ENCODE measurements around the gene PDE4B. TPM values are rescaled to one million over a fixed set of nuclear protein-coding genes. Genes with fewer than 3 reads are reported as not detected.

Gene PDE4B
- total RNA-seq, 4 donors from 2014 or later, result 3.7 to 16.6 (median 5.1) TPM

DNA sequence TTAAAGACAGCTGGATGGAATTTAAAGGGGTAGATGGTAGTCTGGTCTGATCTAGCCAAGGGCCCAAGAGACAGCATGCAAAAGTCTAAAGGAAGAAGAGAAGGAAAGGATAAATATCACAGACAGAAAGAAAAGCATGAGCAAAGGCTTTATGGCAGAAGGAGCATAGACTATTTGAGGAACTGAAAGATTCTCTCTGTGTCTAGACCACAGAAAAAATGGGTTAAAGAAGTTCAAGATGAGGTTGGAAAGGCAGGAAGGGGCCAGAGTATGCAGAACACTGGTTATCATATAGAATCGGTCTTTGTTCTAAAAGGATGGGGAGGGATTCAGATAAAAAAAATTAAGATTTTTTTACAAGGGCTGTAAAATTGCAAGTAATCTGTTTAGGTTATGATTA is 604.5 kb downstream of the PDE4B start:
- WGBS, result 74% methylated on average over 1 of the region's 1 CpG
- no peak overlapping the region for H3K4me3 ChIP-seq
- DNase-seq (ENCODE audit: extremely low spot score), result no peak
- no peaks in the 10 kb centered on the region for H3K27me3 ChIP-seq
- intact Hi-C loops (cut with DNase I), result no loop called here
- no peak overlapping the region for H3K27ac ChIP-seq (replicated peaks in 1 of 4)
- no peak for TF ChIP-seq POLR2AphosphoS5 (IDR thresholded peaks at IDR 0.05)
- no peak for TF ChIP-seq EP300 (IDR thresholded peaks at IDR 0.05)
- no peak for TF ChIP-seq POLR2A (IDR thresholded peaks at IDR 0.05; ENCODE audit: low read depth)
- TF ChIP-seq, protein P1, sequence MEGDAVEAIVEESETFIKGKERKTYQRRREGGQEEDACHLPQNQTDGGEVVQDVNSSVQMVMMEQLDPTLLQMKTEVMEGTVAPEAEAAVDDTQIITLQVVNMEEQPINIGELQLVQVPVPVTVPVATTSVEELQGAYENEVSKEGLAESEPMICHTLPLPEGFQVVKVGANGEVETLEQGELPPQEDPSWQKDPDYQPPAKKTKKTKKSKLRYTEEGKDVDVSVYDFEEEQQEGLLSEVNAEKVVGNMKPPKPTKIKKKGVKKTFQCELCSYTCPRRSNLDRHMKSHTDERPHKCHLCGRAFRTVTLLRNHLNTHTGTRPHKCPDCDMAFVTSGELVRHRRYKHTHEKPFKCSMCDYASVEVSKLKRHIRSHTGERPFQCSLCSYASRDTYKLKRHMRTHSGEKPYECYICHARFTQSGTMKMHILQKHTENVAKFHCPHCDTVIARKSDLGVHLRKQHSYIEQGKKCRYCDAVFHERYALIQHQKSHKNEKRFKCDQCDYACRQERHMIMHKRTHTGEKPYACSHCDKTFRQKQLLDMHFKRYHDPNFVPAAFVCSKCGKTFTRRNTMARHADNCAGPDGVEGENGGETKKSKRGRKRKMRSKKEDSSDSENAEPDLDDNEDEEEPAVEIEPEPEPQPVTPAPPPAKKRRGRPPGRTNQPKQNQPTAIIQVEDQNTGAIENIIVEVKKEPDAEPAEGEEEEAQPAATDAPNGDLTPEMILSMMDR (IDR thresholded peaks at IDR 0.05), result no peak
- no peaks in the 10 kb centered on the region for H3K36me3 ChIP-seq
- no peaks in the 10 kb centered on the region for H3K9me3 ChIP-seq
- H3K4me1 ChIP-seq, result peaks cover 0 to 27% (median 16%) of the 10 kb centered on the region in 4 donors

DNA sequence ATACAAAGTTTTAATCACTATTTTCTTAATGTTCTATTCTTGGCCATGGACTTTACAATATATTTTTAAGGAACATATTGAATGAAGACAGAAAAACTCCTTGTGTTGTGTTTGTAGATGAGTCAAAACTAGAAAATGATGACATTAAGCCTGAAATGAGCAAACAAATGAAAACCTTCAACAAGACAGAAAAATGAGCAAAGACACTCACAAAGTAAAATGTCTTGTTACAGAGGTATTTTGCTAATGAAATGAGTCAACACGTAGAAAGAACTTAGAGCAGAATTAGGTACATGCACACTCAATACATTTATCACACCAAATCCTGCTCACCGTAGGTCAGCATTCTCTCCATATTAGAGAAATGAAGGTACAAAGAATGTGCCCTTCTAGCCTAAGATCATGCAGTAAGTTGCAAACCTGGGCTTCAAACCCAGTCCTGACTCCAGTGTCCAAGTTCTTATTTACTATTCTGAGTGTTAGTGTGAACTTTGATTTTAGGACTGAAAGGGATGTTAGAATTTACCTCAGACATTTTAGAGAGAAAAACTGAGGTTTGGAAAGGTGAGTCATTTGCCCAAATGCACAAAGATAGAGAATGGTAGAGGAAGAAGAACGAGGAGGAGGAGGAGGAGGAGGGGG is 607.3 kb downstream of the PDE4B start:
- DNase-seq (ENCODE audit: extremely low spot score), result no peak
- Histone ChIP-seq H3K9me3 (no peaks in the 10 kb centered on the region), H3K27me3 (no peaks in the 10 kb centered on the region), H3K27ac (replicated peaks in 1 of 4) (no peak overlapping the region), H3K4me3 (no peak overlapping the region), H3K4me1 (peaks cover 12 to 34% (median 27%) of the 10 kb centered on the region in 4 donors), H3K36me3 (no peaks in the 10 kb centered on the region)
- TF ChIP-seq POLR2A (IDR thresholded peaks at IDR 0.05; ENCODE audit: low read depth) (no peak), EP300 (IDR thresholded peaks at IDR 0.05) (no peak), POLR2AphosphoS5 (IDR thresholded peaks at IDR 0.05) (no peak)
- TF ChIP-seq, protein P1 (IDR thresholded peaks at IDR 0.05), result no peak
- 82% methylated on average over 3 of the region's 3 CpGs for WGBS
- intact Hi-C loops (cut with DNase I), result no loop called here

DNA sequence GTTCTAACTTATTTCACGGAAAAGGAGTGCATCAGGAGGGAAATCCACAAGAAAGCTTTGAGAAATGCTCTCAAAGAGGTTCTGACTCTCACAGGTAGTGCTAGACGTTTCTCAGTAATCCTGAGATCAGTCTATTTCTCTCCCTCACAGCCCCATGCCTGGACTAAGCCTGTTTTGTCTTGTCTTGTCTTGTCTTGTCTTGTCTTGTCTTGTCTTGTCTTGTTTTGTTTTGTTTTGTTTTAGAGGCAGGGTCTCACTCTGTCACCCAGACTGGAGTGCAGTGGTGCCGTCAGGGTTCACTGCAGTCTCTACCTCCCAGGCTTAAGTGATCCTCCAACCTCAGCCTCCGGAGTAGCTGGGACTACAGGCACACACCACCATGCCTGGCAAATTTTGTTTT is 608.0 kb downstream of the PDE4B start:
- WGBS, result 92% methylated on average over 4 of the region's 4 CpGs

DNA sequence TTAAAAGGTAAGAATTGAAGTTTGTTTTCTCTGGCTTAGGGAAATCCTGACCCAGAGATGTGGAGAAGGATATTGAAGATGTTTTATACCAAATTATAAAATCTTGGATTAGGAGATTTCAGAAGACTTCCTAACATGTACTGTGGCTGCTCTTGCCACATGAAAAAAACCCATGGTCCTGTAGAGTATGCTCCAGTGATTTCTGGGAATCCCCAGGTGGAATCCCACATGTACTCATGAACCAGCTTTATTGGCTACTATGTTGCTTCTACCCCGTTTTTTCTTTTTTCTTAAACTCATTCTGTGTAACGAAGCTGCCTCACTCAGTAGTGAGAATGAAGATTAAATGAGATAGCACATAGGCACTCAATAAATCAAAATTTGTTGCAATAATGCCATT is 608.5 kb downstream of the PDE4B start:
- H3K27me3 ChIP-seq, result no peaks in the 10 kb centered on the region
- 85% methylated on average over 2 of the region's 2 CpGs for WGBS
- H3K27ac ChIP-seq (replicated peaks in 1 of 4), result no peak overlapping the region
- H3K4me3 ChIP-seq, result no peak overlapping the region
- TF ChIP-seq POLR2A (IDR thresholded peaks at IDR 0.05; ENCODE audit: low read depth), result no peak
- no peak for TF ChIP-seq EP300 (IDR thresholded peaks at IDR 0.05)
- TF ChIP-seq POLR2AphosphoS5 (IDR thresholded peaks at IDR 0.05), result no peak
- TF ChIP-seq, protein P1 (IDR thresholded peaks at IDR 0.05), result no peak
- DNase-seq (ENCODE audit: extremely low spot score), result no peak
- intact Hi-C loops (cut with DNase I), result no loop called here
- peaks cover 12 to 21% (median 18%) of the 10 kb centered on the region in 4 donors for H3K4me1 ChIP-seq
- no peaks in the 10 kb centered on the region for H3K9me3 ChIP-seq
- no peaks in the 10 kb centered on the region for H3K36me3 ChIP-seq

More for the DNA sequence above, 608.0 kb downstream of the PDE4B start:
- TF ChIP-seq, protein P1 (IDR thresholded peaks at IDR 0.05), result no peak
- TF ChIP-seq EP300 (IDR thresholded peaks at IDR 0.05), result no peak
- no peak for TF ChIP-seq POLR2AphosphoS5 (IDR thresholded peaks at IDR 0.05)
- no peak for TF ChIP-seq POLR2A (IDR thresholded peaks at IDR 0.05; ENCODE audit: low read depth)
- no peak overlapping the region for H3K4me3 ChIP-seq
- H3K36me3 ChIP-seq, result no peaks in the 10 kb centered on the region
- no peak overlapping the region for H3K27ac ChIP-seq (replicated peaks in 1 of 4)
- peaks cover 12 to 27% (median 23%) of the 10 kb centered on the region in 4 donors for H3K4me1 ChIP-seq
- no peak for DNase-seq (ENCODE audit: extremely low spot score)
- intact Hi-C loops (cut with DNase I), result no loop called here
- H3K27me3 ChIP-seq, result no peaks in the 10 kb centered on the region
- H3K9me3 ChIP-seq, result no peaks in the 10 kb centered on the region

DNA sequence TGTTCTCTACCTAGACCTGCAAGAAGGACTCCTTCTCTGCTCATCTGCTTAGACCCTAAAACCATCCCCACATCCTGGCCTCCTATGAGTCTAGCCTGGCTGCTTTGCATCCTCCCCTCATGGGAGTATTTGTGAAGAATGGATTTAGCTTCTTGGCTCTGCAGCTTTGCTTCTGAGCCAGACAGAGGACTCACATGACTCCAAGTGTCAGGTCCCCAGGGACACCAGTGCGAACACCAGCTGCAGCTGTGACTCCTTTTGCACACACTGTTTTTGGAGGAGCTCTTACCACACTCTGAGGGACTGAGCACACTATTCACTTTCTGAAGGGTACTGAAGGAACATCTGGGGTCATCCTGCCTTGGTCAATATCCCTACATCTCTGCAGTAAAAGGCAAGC is 609.5 kb downstream of the PDE4B start:
- Histone ChIP-seq H3K4me3 (no peak overlapping the region), H3K9me3 (no peaks in the 10 kb centered on the region), H3K36me3 (no peaks in the 10 kb centered on the region), H3K27ac (replicated peaks in 1 of 4) (peak overlapping the region in 2 of 4 donors; percentile 21 to 41), H3K4me1 (peaks cover 12 to 20% (median 18%) of the 10 kb centered on the region in 4 donors), H3K27me3 (no peaks in the 10 kb centered on the region)
- intact Hi-C loops (cut with DNase I), result no loop called here
- TF ChIP-seq POLR2AphosphoS5 (IDR thresholded peaks at IDR 0.05) (peak; percentile 30 to 65), EP300 (IDR thresholded peaks at IDR 0.05) (no peak)
- no peak for DNase-seq (ENCODE audit: extremely low spot score)
- 25% methylated on average over 1 of the region's 1 CpG for WGBS

Measured in esophagus muscularis mucosa (tissue), 4 donors.